OCI-LY1 (cell line): Measurements from ENCODE around the gene PRRG4.

Source experiments
- CTCF ChIP-seq: fragments of 200-600 bp; sonication (generic), shearing (Covaris generic); IDR thresholded peaks from 2 replicates; pipeline ENCODE4 v1.5.1; 2017; ENCODE audit warnings: mild to moderate bottlenecking, antibody characterized with exemption, low read length, moderate library complexity, mixed read lengths
- EZH2 ChIP-seq: fragments of 200-600 bp; sonication (generic), shearing (Covaris generic); IDR thresholded peaks from 2 replicates; pipeline ENCODE4 v1.8.0; 2017; ENCODE audit warnings: borderline replicate concordance, mixed run types, mild to moderate bottlenecking, antibody characterized with exemption, low read length, moderate library complexity, mixed read lengths

- TF ChIP-seq CTCF = peak; percentile 74
- no peak for TF ChIP-seq EZH2
Measured at GRCh38 chr11:32792948-32793475, 36.7 kb upstream of the PRRG4 start.
